ENCODE results near the gene PDP2. TPM values are rescaled to one million over a fixed set of nuclear protein-coding genes. Genes with fewer than 3 reads are reported as not detected.

Gene PDP2
- total RNA-seq, 1 donor from 2014 or later: 18.3 TPM

GRCh38 chr16:66924527-66925321 lies 44.4 kb downstream of the PDP2 start:
- H3K36me3 Mint-ChIP-seq (ENCODE audit: unreplicated experiment): no peaks in the 10 kb centered on the region
- DNase-seq: peak; percentile 73
- H3K27me3 Mint-ChIP-seq (ENCODE audit: unreplicated experiment): peaks cover 13% of the 10 kb centered on the region
- H3K9me3 Mint-ChIP-seq (ENCODE audit: unreplicated experiment): peaks cover 7% of the 10 kb centered on the region
- H3K4me1 Mint-ChIP-seq (ENCODE audit: low read depth, unreplicated experiment): peaks cover 18% of the 10 kb centered on the region
- H3K4me3 Mint-ChIP-seq (ENCODE audit: unreplicated experiment): peak overlapping the region; percentile 34
- H3K27ac Mint-ChIP-seq (ENCODE audit: unreplicated experiment): no peak overlapping the region
- peak; percentile 26 for TF ChIP-seq CTCF (IDR thresholded peaks at IDR 0.05; ENCODE audit: partially characterized antibody, unreplicated experiment)

- Mint-ChIP-seq H3K36me3 (ENCODE audit: unreplicated experiment) (no peaks in the 10 kb centered on the region), H3K4me1 (ENCODE audit: low read depth, unreplicated experiment) (peaks cover 18% of the 10 kb centered on the region), H3K27ac (ENCODE audit: unreplicated experiment) (no peak within 1 kb of the TSS), H3K4me3 (ENCODE audit: unreplicated experiment) (peak within 1 kb of the TSS; percentile 64), H3K9me3 (ENCODE audit: unreplicated experiment) (peaks cover 7% of the 10 kb centered on the region), H3K27me3 (ENCODE audit: unreplicated experiment) (peaks cover 13% of the 10 kb centered on the region)
- TF ChIP-seq CTCF (IDR thresholded peaks at IDR 0.05; ENCODE audit: partially characterized antibody, unreplicated experiment): no peak
- DNase-seq: no peak
Measured at GRCh38 chr16:66925322-66925840, 45.1 kb downstream of the PDP2 start, which contains the start of gene RRAD. Gene RRAD (minus strand): TSS chr16:66925535. CDS start chr16:66925179, 356 bp downstream.

- TF ChIP-seq CTCF (IDR thresholded peaks at IDR 0.05; ENCODE audit: partially characterized antibody, unreplicated experiment): no peak
- Mint-ChIP-seq H3K4me1 (ENCODE audit: low read depth, unreplicated experiment) (peaks cover 16% of the 10 kb centered on the region), H3K4me3 (ENCODE audit: unreplicated experiment) (peak overlapping the region; percentile 64), H3K36me3 (ENCODE audit: unreplicated experiment) (no peaks in the 10 kb centered on the region), H3K9me3 (ENCODE audit: unreplicated experiment) (peaks cover 7% of the 10 kb centered on the region), H3K27me3 (ENCODE audit: unreplicated experiment) (peaks cover 11% of the 10 kb centered on the region), H3K27ac (ENCODE audit: unreplicated experiment) (no peak overlapping the region)
- no peak for DNase-seq
Measured at GRCh38 chr16:66926171-66926947, 46.0 kb downstream of the PDP2 start.

- Mint-ChIP-seq H3K36me3 (ENCODE audit: unreplicated experiment) (no peaks in the 10 kb centered on the region), H3K4me3 (ENCODE audit: unreplicated experiment) (peak overlapping the region; percentile 7), H3K4me1 (ENCODE audit: low read depth, unreplicated experiment) (peaks cover 15% of the 10 kb centered on the region), H3K9me3 (ENCODE audit: unreplicated experiment) (peaks cover 7% of the 10 kb centered on the region), H3K27me3 (ENCODE audit: unreplicated experiment) (peaks cover 11% of the 10 kb centered on the region), H3K27ac (ENCODE audit: unreplicated experiment) (no peak overlapping the region)
- no peak for TF ChIP-seq CTCF (IDR thresholded peaks at IDR 0.05; ENCODE audit: partially characterized antibody, unreplicated experiment)
- DNase-seq: no peak
Measured at GRCh38 chr16:66926961-66927436, 46.7 kb downstream of the PDP2 start.

Measured in glutamatergic neuron (in vitro differentiated cells).